HCT116 (cell line): ENCODE results near the gene C16orf74. TPM values are rescaled to one million over a fixed set of nuclear protein-coding genes. Genes with fewer than 3 reads are reported as not detected.

Experiments used
- ATAC-seq: fragments of 200-7000 bp; cut with Tn5 transposase; 2 replicates; pipeline ENCODE4 v1.9.1; 2020; ENCODE audit warnings: mild to moderate bottlenecking, moderate library complexity
- BruUV-seq: library from RNA; stranded (reverse); fragments of 400-500 nt; replicated peaks from 2 replicates; lab custom pipeline; 2021; lab: Mats Ljungman, UMichigan
- CTCF ChIA-PET: fragments of 300-600 bp; sonication (Branson Sonifier 250); formaldehyde crosslinking; loops from one replicate; lab custom pipeline; 2021; ENCODE audit warnings: antibody characterized with exemption; lab: Charles Lee
- POLR2A ChIA-PET: fragments of 300-600, 350-600 bp; sonication (Branson Sonifier 250); formaldehyde crosslinking; loops from one replicate; lab custom pipeline; 2021; ENCODE audit warnings: antibody characterized with exemption; lab: Charles Lee
- RAD21 ChIA-PET, 2 experiments: fragments of 300-600 bp; sonication (Branson Sonifier 250); formaldehyde crosslinking; loops; one replicate each; lab custom pipeline; 2023; ENCODE audit warnings: low total read pairs in 2 of 2; ENCODE audit not compliant: uncharacterized antibody in 2 of 2, unreplicated experiment in 2 of 2, low non-redundant PET in 1 of 2; lab: Charles Lee
- DNase-seq: peaks from one replicate; pipeline ENCODE4 v3.0.0-alpha.2; 2010; ENCODE audit warnings: low read depth, low spot score
- H2AFZ ChIP-seq: fragments of 200-600 bp; shearing (Covaris generic), sonication (generic); 2 replicates; pipeline ENCODE4 v1.6.1; 2017; ENCODE audit warnings: low read depth, mixed run types, mixed read lengths, antibody characterized with exemption, low read length; ENCODE audit not compliant: poor library complexity, severe bottlenecking
- H3K27ac ChIP-seq: 2 replicates; pipeline ENCODE4 v1.5.1; 2012; ENCODE audit warnings: low read depth, low read length
- H3K27me3 ChIP-seq: fragments of 200-600 bp; sonication (generic); 2 replicates; pipeline ENCODE4 v1.6.1; 2016; ENCODE audit warnings: mixed run types, low read length, mixed read lengths; ENCODE audit not compliant: insufficient read depth
- H3K36me3 ChIP-seq, 2 experiments: fragments of 200-500 bp in 1 of 2; fragments of 200-600 bp in 1 of 2; sonication (Bioruptor generic) in 1 of 2; sonication (generic) in 1 of 2; 2 replicates each; pipeline versions ENCODE4 v1.5.1 to v1.6.1; 2014 to 2016; ENCODE audit warnings: low read length in 2 of 2, inconsistent platforms in 1 of 2, mixed read lengths in 1 of 2, mixed run types in 1 of 2; ENCODE audit not compliant: insufficient read depth in 2 of 2, control insufficient read depth in 1 of 2
- H3K4me1 ChIP-seq, 2 experiments: fragments of 200-600 bp in 1 of 2; sonication (generic) in 1 of 2; 2 replicates each; pipeline versions ENCODE4 v1.5.1 to v1.6.1; 2012 to 2017; ENCODE audit warnings: low read length in 2 of 2, inconsistent platforms in 1 of 2, mild to moderate bottlenecking in 1 of 2, mixed read lengths in 1 of 2, mixed run types in 1 of 2, moderate library complexity in 1 of 2; ENCODE audit not compliant: insufficient read depth in 2 of 2, control insufficient read depth in 1 of 2
- H3K4me2 ChIP-seq: fragments of 200-600 bp; sonication (generic); 2 replicates; pipeline ENCODE4 v1.6.1; 2017; ENCODE audit warnings: mixed run types, low read length, mixed read lengths
- H3K4me3 ChIP-seq, 2 experiments: fragments of 200-600 bp in 1 of 2; sonication (generic) in 1 of 2; replicated peaks in 1 of 2; 2 replicates each; pipeline ENCODE4 v1.5.1; 2011 to 2016; ENCODE audit warnings: low read length in 2 of 2, control low read depth in 1 of 2, low read depth in 1 of 2, mild to moderate bottlenecking in 1 of 2, mixed read lengths in 1 of 2, mixed run types in 1 of 2
- H3K79me2 ChIP-seq: fragments of 200-600 bp; sonication (generic); 2 replicates; pipeline ENCODE4 v1.6.1; 2017; ENCODE audit warnings: mild to moderate bottlenecking, mixed run types, low read length, moderate library complexity, mixed read lengths; ENCODE audit not compliant: insufficient read depth
- H3K9ac ChIP-seq: fragments of 200-600 bp; sonication (generic); 2 replicates; pipeline ENCODE4 v1.6.1; 2016; ENCODE audit warnings: low read length, mixed read lengths
- H3K9me2 ChIP-seq: fragments of 200-600 bp; sonication (generic), shearing (Covaris generic); 2 replicates; pipeline ENCODE4 v1.6.1; 2017; ENCODE audit warnings: mixed run types, mild to moderate bottlenecking, moderate library complexity; ENCODE audit not compliant: insufficient read depth
- H3K9me3 ChIP-seq, 2 experiments: fragments of 200-500 bp in 1 of 2; fragments of 200-600 bp in 1 of 2; sonication (Bioruptor generic) in 1 of 2; sonication (generic) in 1 of 2; 2 replicates each; pipeline ENCODE4 v1.6.1; 2014 to 2017; ENCODE audit warnings: low read length in 2 of 2, mixed read lengths in 2 of 2, inconsistent platforms in 1 of 2, low read depth in 1 of 2, mild to moderate bottlenecking in 1 of 2, mixed run types in 1 of 2, moderate library complexity in 1 of 2; ENCODE audit not compliant: control insufficient read depth in 1 of 2, insufficient read depth in 1 of 2
- H4K20me1 ChIP-seq: fragments of 200-600 bp; sonication (generic), shearing (Covaris generic); 2 replicates; pipeline ENCODE4 v1.6.1; 2017; ENCODE audit warnings: mixed run types, mild to moderate bottlenecking, moderate library complexity; ENCODE audit not compliant: insufficient read depth
- CBX3 ChIP-seq: IDR thresholded peaks from 2 replicates; pipeline ENCODE4 v1.6.1; 2012; ENCODE audit warnings: low read depth
- CTCF ChIP-seq, 3 experiments: fragments of 200-600 bp in 1 of 3; sonication (generic) in 1 of 3; IDR thresholded peaks in 2 of 3; conservative IDR thresholded peaks in 1 of 3; 2 replicates each; pipeline ENCODE4 v1.5.1; 2012 to 2017; ENCODE audit warnings: low read depth in 2 of 3, low read length in 2 of 3, antibody characterized with exemption in 1 of 3, borderline replicate concordance in 1 of 3, control low read depth in 1 of 3, mild to moderate bottlenecking in 1 of 3, mixed read lengths in 1 of 3, mixed run types in 1 of 3, moderate library complexity in 1 of 3; ENCODE audit not compliant: insufficient read depth in 1 of 3
- EGR1 ChIP-seq: IDR thresholded peaks from 2 replicates; pipeline ENCODE4 v1.6.1; 2012; ENCODE audit warnings: low read depth
- ELF1 ChIP-seq: IDR thresholded peaks from 2 replicates; pipeline ENCODE4 v1.6.1; 2012; ENCODE audit warnings: low read depth, borderline replicate concordance
- EZH2 ChIP-seq: fragments of 200-600 bp; sonication (generic); IDR thresholded peaks from 2 replicates; pipeline ENCODE4 v1.6.1; 2017; ENCODE audit warnings: antibody characterized with exemption, mixed run types
- JUND ChIP-seq: IDR thresholded peaks from 2 replicates; pipeline ENCODE4 v1.6.1; 2012
- POLR2A ChIP-seq: IDR thresholded peaks from 2 replicates; pipeline ENCODE4 v1.7.0; 2011; ENCODE audit warnings: borderline replicate concordance; ENCODE audit not compliant: insufficient read depth, insufficient read length; ENCODE audit errors: extremely low read depth
- POLR2AphosphoS5 ChIP-seq: IDR thresholded peaks from 2 replicates; pipeline ENCODE4 v1.6.1; 2011; ENCODE audit warnings: mild to moderate bottlenecking, low read depth, low read length, moderate library complexity
- RAD21 ChIP-seq: IDR thresholded peaks from 2 replicates; pipeline ENCODE4 v1.6.1; 2012; ENCODE audit warnings: low read depth, mild to moderate bottlenecking
- SIN3A ChIP-seq: IDR thresholded peaks from 2 replicates; pipeline ENCODE4 v1.6.1; 2012; ENCODE audit warnings: low read depth
- TCF7L2 ChIP-seq: IDR thresholded peaks from 2 replicates; pipeline ENCODE4 v1.7.0; 2011; ENCODE audit warnings: borderline replicate concordance, inconsistent platforms; ENCODE audit not compliant: insufficient read depth, insufficient read length; ENCODE audit errors: extremely low read depth
- YY1 ChIP-seq: IDR thresholded peaks from 2 replicates; pipeline ENCODE4 v1.6.1; 2011; ENCODE audit warnings: low read length, low read depth, moderate library complexity, mild to moderate bottlenecking; ENCODE audit not compliant: insufficient replicate concordance; ENCODE audit errors: extremely low read depth
- ZFX ChIP-seq: fragments of 450-650 bp; IDR thresholded peaks from 2 replicates; pipeline ENCODE4 v1.6.1; 2017
- ZNF274 ChIP-seq: fragments of 200-500 bp; sonication (Bioruptor generic); IDR thresholded peaks from 2 replicates; pipeline ENCODE4 v1.6.1; 2014; ENCODE audit warnings: mild to moderate bottlenecking, low read depth, low read length, inconsistent platforms
- intact Hi-C: fragments of 100-400 bp; cut with micrococcal nuclease; formaldehyde crosslinking; loops from 2 replicates; pipeline ENCODE4 v1.10.0; 2022
- total RNA-seq: library from RNA; stranded (reverse); gene quantifications from one replicate; pipeline ENCODE4 v1.2.1, GENCODE V29; 2021; ENCODE audit not compliant: unreplicated experiment

Gene C16orf74
- total RNA-seq, 1 experiment from 2014 or later = 30.0 TPM

- no peak overlapping the region for H3K4me3 ChIP-seq
- no peak for TF ChIP-seq ZFX
- TF ChIP-seq ZNF274 = no peak
- no peak for TF ChIP-seq EGR1
- no peak for TF ChIP-seq YY1
- TF ChIP-seq EZH2 = no peak
- no peak for TF ChIP-seq POLR2A
- no peak for TF ChIP-seq JUND
- TF ChIP-seq TCF7L2 = no peak
- TF ChIP-seq CTCF (IDR thresholded peaks at IDR 0.05 in 2 of 3, conservative IDR thresholded peaks at IDR 0.05 in 1 of 3; ENCODE audit: borderline replicate concordance in 1 of 3, insufficient read depth in 1 of 3, low read depth in 2 of 3, low read length in 2 of 3) = no peak
- no peak for TF ChIP-seq POLR2AphosphoS5
- no peak for TF ChIP-seq RAD21
- TF ChIP-seq SIN3A = no peak
- TF ChIP-seq ELF1 = no peak
- no peak for TF ChIP-seq CBX3
- TF ChIP-seq, all 23 proteins: peak for 0
- CTCF ChIA-PET = interaction anchor here (0.8 to 1.8 kb wide), 9 partner anchors 8 to 351 kb away, joined by 3 to 5 read pairs (median 3); no protein-coding TSS in a partner anchor
- intact Hi-C loops = loop anchor here (2.0 to 5.0 kb wide), 2 partner anchors 58 to 101 kb away; no protein-coding TSS in a partner anchor
- Histone ChIP-seq H3K4me2 (no peak overlapping the region), H3K36me3 (peaks cover 58 to 65% of the 10 kb centered on the region in 2 experiments), H2AFZ (no peak overlapping the region), H3K9me3 (no peaks in the 10 kb centered on the region), H3K79me2 (no peaks in the 10 kb centered on the region), H3K9me2 (no peaks in the 10 kb centered on the region), H3K27me3 (no peaks in the 10 kb centered on the region), H3K27ac (no peak overlapping the region), H4K20me1 (no peaks in the 10 kb centered on the region), H3K4me1 (0 out of 4 replicates have a peak, but pooled peaks cover 0 to 3% of the 10 kb centered on the region in 2 experiments), H3K9ac (no peak overlapping the region)
- BruUV-seq = no TSS peak
- no peak for ATAC-seq
- DNase-seq = no peak
- RAD21 ChIA-PET = no interaction called here
- POLR2A ChIA-PET = no interaction called here
These were observed 91.6 kb downstream of the C16orf74 start for GRCh38 chr16:85659336-85659735.
